Occipital lobe (tissue), 2 donors: ENCODE data around the gene GYPB. TPM values are rescaled to one million over a fixed set of nuclear protein-coding genes. Genes with fewer than 3 reads are reported as not detected.
"Not testable (repeated sequence)": the region's sequence is repeated elsewhere in the genome, so short reads cannot be mapped to it uniquely, and the experiment has no call there.

Experiments
- DNase-seq: peaks from one replicate; lab custom pipeline; 2025; lab: John Stamatoyannopoulos, UW
- total RNA-seq: library from RNA; depleted of rRNA; stranded (reverse); fragments of >200 nt; gene quantifications from one replicate; pipeline ENCODE4 v1.2.3, GENCODE V29; 2014

GYPB gene
- total RNA-seq, 1 donor from 2014 or later = 3.4 TPM

GRCh38 chr4:144014808-144015207 is 4.4 kb downstream of the GYPB start:
- DNase-seq = no peak

GRCh38 chr4:144008602-144009001 is 10.6 kb downstream of the GYPB start:
- DNase-seq = not testable (repeated sequence)

- DNase-seq = not testable (repeated sequence)
Measured at GRCh38 chr4:144007960-144008359, 11.2 kb downstream of the GYPB start.

- not testable (repeated sequence) for DNase-seq
Measured at GRCh38 chr4:144006200-144006803, 12.9 kb downstream of the GYPB start.

- DNase-seq = not testable (repeated sequence)
Measured at GRCh38 chr4:144005558-144005953, 13.6 kb downstream of the GYPB start.

GRCh38 chr4:144004868-144005557 is 14.2 kb downstream of the GYPB start:
- not testable (repeated sequence) for DNase-seq

- DNase-seq = not testable (repeated sequence)
Measured at GRCh38 chr4:144003890-144004265, 15.3 kb downstream of the GYPB start.

- not testable (repeated sequence) for DNase-seq
Measured at GRCh38 chr4:144003205-144003889, 15.8 kb downstream of the GYPB start.

GRCh38 chr4:144000331-144000995 is 18.7 kb downstream of the GYPB start:
- not testable (repeated sequence) for DNase-seq

GRCh38 chr4:143996193-143996592 is 23.0 kb downstream of the GYPB start:
- DNase-seq = not testable (repeated sequence)

- not testable (repeated sequence) for DNase-seq
Measured at GRCh38 chr4:143991761-143992160, 27.4 kb downstream of the GYPB start.

GRCh38 chr4:143990717-143991116 is 28.5 kb downstream of the GYPB start:
- not testable (repeated sequence) for DNase-seq

- no peak for DNase-seq
Measured at GRCh38 chr4:143986180-143986579, 33.0 kb downstream of the GYPB start.

- DNase-seq = not testable (repeated sequence)
Measured at GRCh38 chr4:143980776-143981175, 38.4 kb downstream of the GYPB start.

- not testable (repeated sequence) for DNase-seq
Measured at GRCh38 chr4:143975527-143975926, 43.7 kb downstream of the GYPB start.

- DNase-seq = not testable (repeated sequence)
Measured at GRCh38 chr4:143974021-143974420, 45.2 kb downstream of the GYPB start.

- no peak for DNase-seq
Measured at GRCh38 chr4:143961075-143961474, 58.1 kb downstream of the GYPB start.

- DNase-seq = not testable (repeated sequence)
Measured at GRCh38 chr4:143955306-143955705, 63.9 kb downstream of the GYPB start.

GRCh38 chr4:143951458-143951972 is 67.7 kb downstream of the GYPB start:
- DNase-seq = not testable (repeated sequence)

- DNase-seq = not testable (repeated sequence)
Measured at GRCh38 chr4:143950967-143951366, 68.2 kb downstream of the GYPB start.

- DNase-seq = not testable (repeated sequence)
Measured at GRCh38 chr4:143950185-143950584, 69.0 kb downstream of the GYPB start.

GRCh38 chr4:143947493-143947892 is 71.7 kb downstream of the GYPB start:
- not testable (repeated sequence) for DNase-seq
